Measurements from ENCODE around the gene GPS2.
A peak's percentile ranks its signal among the peaks of the same experiment; 100 is the strongest.

GPS2 gene

GRCh38 chr17:7323731-7324437 is 8.7 kb upstream of the GPS2 start:
- no peaks in the 10 kb centered on the region for H3K9me2 ChIP-seq (replicated peaks; ENCODE audit: control insufficient read depth, low read length)
- peaks cover 73% of the 10 kb centered on the region for H3K36me3 ChIP-seq (ENCODE audit: control insufficient read depth, low read length)
- H3K79me2 ChIP-seq (ENCODE audit: control insufficient read depth, low read length) = peaks cover 40% of the 10 kb centered on the region
- H3F3A ChIP-seq (ENCODE audit: control insufficient read depth, insufficient read depth) = no peaks in the 10 kb centered on the region
- H3K4me1 ChIP-seq (ENCODE audit: control insufficient read depth, low read length) = peaks cover 16% of the 10 kb centered on the region
- H3K9me3 ChIP-seq (ENCODE audit: control insufficient read depth, insufficient read depth, low read length) = no peaks in the 10 kb centered on the region
- H4K20me1 ChIP-seq (ENCODE audit: control insufficient read depth, insufficient read depth, low read depth, low read length) = no peaks in the 10 kb centered on the region
- H3K27ac ChIP-seq (ENCODE audit: low read depth, low read length) = no peak overlapping the region
- H3K27me3 ChIP-seq (ENCODE audit: control insufficient read depth, low read length) = no peaks in the 10 kb centered on the region
- TF ChIP-seq EZH2phosphoT487 (IDR thresholded peaks at IDR 0.05; ENCODE audit: borderline replicate concordance, low read length) = no peak
- peak; percentile 98 for TF ChIP-seq CTCF (IDR thresholded peaks at IDR 0.05; ENCODE audit: low read depth, low read length, poor library complexity, severe bottlenecking)
- H3K4me3 ChIP-seq (ENCODE audit: low read length) = no peak overlapping the region
- no peak overlapping the region for H3K4me2 ChIP-seq (ENCODE audit: low read length)

GRCh38 chr17:7322520-7323194 is 7.5 kb upstream of the GPS2 start:
- H3K4me3 ChIP-seq (ENCODE audit: low read length) = no peak overlapping the region
- peaks cover 27% of the 10 kb centered on the region for H3K79me2 ChIP-seq (ENCODE audit: control insufficient read depth, low read length)
- no peaks in the 10 kb centered on the region for H3K27me3 ChIP-seq (ENCODE audit: control insufficient read depth, low read length)
- peaks cover 7% of the 10 kb centered on the region for H3K4me1 ChIP-seq (ENCODE audit: control insufficient read depth, low read length)
- no peaks in the 10 kb centered on the region for H4K20me1 ChIP-seq (ENCODE audit: control insufficient read depth, insufficient read depth, low read depth, low read length)
- no peak overlapping the region for H3K27ac ChIP-seq (ENCODE audit: low read depth, low read length)
- H3K9me3 ChIP-seq (ENCODE audit: control insufficient read depth, insufficient read depth, low read length) = no peaks in the 10 kb centered on the region
- TF ChIP-seq CTCF (IDR thresholded peaks at IDR 0.05; ENCODE audit: low read depth, low read length, poor library complexity, severe bottlenecking) (no peak), EZH2phosphoT487 (IDR thresholded peaks at IDR 0.05; ENCODE audit: borderline replicate concordance, low read length) (no peak)
- H3F3A ChIP-seq (ENCODE audit: control insufficient read depth, insufficient read depth) = 0 out of 2 replicates have a peak, but pooled peaks cover under 1% of the 10 kb centered on the region
- peaks cover 83% of the 10 kb centered on the region for H3K36me3 ChIP-seq (ENCODE audit: control insufficient read depth, low read length)
- H3K9me2 ChIP-seq (replicated peaks; ENCODE audit: control insufficient read depth, low read length) = no peaks in the 10 kb centered on the region
- no peak overlapping the region for H3K4me2 ChIP-seq (ENCODE audit: low read length)

GRCh38 chr17:7321466-7321865 is 6.3 kb upstream of the GPS2 start:
- peaks cover 83% of the 10 kb centered on the region for H3K36me3 ChIP-seq (ENCODE audit: control insufficient read depth, low read length)
- H3K9me3 ChIP-seq (ENCODE audit: control insufficient read depth, insufficient read depth, low read length) = no peaks in the 10 kb centered on the region
- H3K9me2 ChIP-seq (replicated peaks; ENCODE audit: control insufficient read depth, low read length) = no peaks in the 10 kb centered on the region
- no peaks in the 10 kb centered on the region; the same call in 1 of the 2 replicates for H3K4me1 ChIP-seq (ENCODE audit: control insufficient read depth, low read length)
- no peak overlapping the region for H3K4me2 ChIP-seq (ENCODE audit: low read length)
- no peak for TF ChIP-seq CTCF (IDR thresholded peaks at IDR 0.05; ENCODE audit: low read depth, low read length, poor library complexity, severe bottlenecking)
- no peak for TF ChIP-seq EZH2phosphoT487 (IDR thresholded peaks at IDR 0.05; ENCODE audit: borderline replicate concordance, low read length)
- no peak overlapping the region for H3K27ac ChIP-seq (ENCODE audit: low read depth, low read length)
- no peaks in the 10 kb centered on the region for H3K27me3 ChIP-seq (ENCODE audit: control insufficient read depth, low read length)
- no peaks in the 10 kb centered on the region for H4K20me1 ChIP-seq (ENCODE audit: control insufficient read depth, insufficient read depth, low read depth, low read length)
- H3K79me2 ChIP-seq (ENCODE audit: control insufficient read depth, low read length) = peaks cover 15% of the 10 kb centered on the region
- H3K4me3 ChIP-seq (ENCODE audit: low read length) = no peak overlapping the region
- H3F3A ChIP-seq (ENCODE audit: control insufficient read depth, insufficient read depth) = peaks cover 8% of the 10 kb centered on the region; the same call in 1 of the 2 replicates
